HG02852 (cell line): ENCODE measurements around the gene C18orf63.
"Not testable (repeated sequence)": the region's sequence is repeated elsewhere in the genome, so short reads cannot be mapped to it uniquely, and the experiment has no call there.

ENCODE experiments used
- ATAC-seq: cut with Tn5 transposase; IDR thresholded peaks from one replicate; pipeline ENCODE4 v1.9.1; 2021; ENCODE audit warnings: mild to moderate bottlenecking, moderate library complexity; ENCODE audit not compliant: unreplicated experiment

The C18orf63 gene

DNA sequence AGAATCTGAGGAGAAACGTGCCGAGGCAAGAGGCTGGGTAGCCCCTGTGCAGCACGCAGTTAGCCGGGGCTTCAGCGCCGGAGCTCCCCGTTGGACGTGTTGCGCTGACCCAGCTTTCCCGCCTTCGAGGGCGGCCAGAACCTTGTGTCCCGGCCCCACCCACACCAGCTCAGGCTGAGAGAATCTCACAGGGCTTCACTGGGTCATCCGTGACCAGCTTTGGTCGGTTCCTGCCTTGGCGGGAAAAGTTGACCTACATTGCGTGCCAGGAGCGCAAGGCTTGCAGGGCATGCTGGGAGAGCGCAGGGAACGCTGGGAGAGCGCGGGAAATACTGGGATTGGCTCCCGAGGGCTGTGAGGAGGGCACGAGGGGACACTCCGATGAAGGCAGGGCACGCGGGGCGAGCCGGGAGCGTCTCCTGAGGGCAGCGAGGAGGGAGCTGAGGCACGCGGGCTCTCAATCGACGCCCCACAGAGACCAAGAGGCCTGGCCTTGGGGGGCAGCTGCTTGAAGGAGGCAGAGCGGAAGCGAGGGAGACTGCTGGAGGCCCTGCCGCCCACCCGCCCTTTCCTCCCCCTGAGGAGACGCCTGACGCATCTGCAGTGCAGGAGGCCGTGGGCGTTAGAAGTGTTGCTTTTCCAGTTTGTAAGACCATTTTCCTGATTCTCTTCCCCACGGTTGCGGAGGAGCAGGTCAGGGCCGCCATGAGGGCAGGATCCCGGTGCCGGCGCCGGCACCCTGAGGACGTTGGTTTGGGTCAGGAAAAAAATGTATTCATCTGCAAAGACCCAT, at the start of gene C18orf63:
C18orf63 (plus strand) TSS at position 376 of the 793 bp plus-strand sequence. CDS start 2,027 bp downstream, outside the sequence.
- ATAC-seq = no peak

DNA sequence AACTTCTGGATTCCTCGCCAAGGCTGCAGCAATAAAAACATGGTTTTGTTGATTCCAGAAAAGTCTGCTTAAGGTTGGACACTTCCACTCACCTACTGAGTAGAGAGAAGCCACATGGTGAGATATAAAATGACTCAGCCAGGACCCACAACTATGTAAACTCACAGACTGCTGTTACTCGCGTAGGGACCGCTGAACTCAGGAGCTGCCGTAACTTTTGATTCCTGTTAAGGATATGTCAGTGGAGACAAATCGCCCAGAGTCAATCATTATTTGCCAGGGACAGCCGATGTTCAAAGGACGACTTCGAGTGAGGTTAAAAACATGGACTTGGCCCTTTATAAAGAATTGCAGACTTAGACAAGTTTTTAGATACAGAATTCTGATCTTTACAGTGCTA, 49.5 kb upstream of the C18orf63 start:
- ATAC-seq = no peak

DNA sequence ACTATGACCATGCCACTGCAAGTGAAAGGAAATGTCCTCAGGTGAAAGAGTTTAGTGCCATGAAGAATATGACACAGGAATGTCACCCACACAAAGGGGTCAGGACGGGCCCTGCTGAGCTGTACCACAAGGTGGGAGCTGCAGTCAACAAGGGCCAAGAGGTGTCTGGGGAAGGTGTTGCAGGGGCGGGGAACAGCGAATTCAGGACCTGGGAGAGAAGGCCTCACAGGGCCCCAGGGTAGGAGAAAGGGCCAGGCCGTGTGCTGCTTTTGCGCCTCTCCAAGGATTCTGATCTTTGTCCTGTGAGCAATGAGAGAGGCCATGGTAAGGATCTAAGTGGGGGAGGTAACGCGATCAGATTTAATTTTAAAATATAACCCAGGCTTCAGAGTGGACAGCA, 47.5 kb upstream of the C18orf63 start:
- no peak for ATAC-seq

DNA sequence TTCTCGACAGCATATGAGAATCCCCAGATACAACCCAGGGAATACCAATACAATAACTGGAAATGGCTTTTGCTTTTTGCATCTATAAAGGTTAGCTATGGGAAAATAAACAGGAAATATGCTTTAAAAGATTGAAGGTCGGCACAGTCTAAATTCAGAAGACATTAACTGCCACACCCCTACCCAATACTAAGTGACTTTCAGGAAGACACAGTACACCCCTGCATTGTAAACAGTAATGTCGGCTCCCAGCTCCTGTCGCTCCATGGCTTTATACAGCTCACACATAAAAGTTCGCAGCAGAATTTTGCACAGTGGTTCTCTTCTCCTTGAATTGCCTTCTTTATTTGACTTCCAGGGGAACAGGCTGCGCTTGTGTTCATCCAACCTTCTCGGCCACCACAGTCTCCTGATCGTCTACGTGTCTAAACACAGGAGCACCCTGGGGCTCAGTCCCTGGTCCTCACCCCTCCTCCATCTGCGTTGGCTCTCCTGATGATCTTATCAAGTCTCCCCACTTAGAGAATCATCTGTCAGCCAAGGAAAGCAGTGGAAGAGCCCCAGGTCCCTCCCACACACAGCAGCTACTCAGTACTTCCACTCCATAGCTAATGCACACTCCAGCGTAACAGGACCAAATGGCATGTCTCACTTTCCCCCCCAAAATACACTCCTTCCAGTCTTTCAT, 46.6 kb upstream of the C18orf63 start:
- ATAC-seq = no peak

DNA sequence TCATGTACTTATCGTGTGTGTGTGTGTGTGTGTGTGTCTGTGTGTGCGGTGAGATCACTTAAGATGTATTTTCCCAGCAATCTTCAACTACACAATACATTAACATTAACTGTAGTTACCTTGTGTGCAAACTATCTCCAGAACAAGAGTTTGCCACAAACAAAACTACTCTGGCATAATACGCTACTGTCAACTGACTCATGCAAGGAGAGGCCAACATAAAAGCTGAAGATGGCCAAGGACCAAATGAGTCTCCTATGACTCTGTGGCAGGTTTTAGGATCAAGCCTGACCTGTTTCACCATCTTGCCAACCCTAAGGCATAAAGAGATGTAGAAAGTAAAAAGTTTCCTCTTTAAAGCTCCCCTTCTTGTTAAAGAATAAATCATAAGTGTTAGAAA, 44.0 kb upstream of the C18orf63 start:
- no peak for ATAC-seq

DNA sequence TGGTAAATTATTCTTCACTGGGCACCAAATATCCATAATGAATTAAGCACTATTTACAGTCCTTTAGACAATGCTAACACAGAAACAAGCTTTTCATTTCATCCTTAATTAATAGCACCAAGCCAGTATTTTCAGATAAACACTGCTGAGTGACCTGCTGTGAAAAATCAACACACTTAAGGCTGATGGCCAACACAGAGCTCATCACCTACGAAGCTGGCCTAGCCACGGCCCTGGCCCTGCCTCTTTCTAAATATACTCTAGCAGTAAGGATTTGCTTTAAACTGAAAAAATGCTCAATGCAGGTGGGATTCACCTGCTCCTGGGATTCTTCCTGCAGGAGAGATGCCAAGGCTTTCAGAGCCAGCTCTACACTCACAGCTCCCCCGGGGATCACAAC, 42.2 kb upstream of the C18orf63 start:
- ATAC-seq = no peak

DNA sequence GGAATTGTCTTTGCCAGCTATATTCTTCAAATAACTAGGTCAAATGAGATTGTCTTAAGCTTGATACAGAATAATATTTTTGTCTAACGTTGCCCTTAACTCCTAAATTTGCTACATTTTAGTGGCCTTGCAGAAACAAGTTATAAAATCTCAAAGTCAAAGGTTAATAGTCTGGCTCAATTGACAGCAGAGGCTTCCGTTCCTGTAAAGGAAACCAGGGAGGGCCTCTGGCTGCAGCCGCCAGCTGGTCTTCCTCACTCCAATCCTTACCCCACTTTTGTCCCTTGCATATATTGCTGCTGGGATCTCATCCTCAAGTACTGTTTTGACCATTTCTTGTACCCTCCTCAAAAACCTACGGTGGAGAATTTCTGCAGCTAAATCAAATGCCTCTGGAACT, 40.9 kb upstream of the C18orf63 start:
- no peak for ATAC-seq

DNA sequence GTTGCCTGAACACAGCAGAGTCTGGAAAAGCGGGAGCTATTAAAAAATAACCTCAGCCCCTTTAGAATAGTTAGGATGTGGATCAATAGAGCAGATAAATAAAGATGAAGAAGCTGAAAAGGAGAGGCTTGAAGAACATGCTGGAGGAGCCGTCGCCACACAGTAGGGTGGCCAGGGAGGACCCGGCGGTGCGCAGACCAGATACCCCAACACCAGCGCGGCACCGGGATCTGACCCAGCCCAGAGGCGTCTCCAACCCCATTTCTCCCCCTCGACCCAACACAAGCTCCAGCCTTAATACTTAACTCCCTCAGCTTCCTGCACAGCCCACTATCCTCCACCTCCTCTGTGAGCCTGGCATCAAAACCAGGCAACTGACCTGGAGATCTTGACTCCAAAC, 39.9 kb upstream of the C18orf63 start:
- no peak for ATAC-seq

DNA sequence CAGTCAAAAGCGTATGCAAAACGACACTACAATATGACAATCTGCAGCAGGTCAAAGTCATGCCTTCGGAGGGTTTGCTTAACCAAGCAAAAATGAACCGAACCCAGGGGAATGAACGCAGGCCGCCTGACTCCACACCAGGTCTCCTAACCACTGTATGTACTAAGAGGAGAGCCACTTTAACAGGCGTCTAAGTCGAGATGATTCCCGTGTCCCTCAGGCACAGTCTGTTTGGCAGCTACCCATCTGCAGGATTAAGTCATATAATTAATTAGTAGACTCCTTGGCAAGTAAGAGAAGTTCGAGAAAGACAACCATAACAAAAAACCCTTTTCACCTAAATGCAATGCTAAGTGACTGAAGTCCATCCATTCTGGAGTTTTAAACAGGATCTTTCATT, 39.0 kb upstream of the C18orf63 start:
- no peak for ATAC-seq

DNA sequence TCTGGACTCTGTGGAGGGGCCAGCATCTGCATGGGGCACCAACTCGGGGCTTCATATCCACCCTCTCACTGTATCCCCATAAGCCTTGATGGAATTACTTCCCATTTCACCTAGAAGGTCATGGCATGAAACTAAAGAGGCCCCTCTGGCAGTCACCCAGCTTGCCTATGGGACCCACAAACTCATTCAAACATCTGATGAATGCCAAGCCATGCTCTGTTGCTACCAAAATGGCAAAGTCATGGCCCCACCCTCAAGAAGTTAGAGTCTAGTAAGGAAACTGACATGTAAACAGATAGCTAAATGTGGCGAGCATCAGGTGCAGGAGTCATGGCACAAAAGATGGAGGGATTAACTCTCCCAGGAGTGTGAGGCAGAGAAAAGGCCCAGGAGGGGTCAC, 38.3 kb upstream of the C18orf63 start:
- no peak for ATAC-seq

DNA sequence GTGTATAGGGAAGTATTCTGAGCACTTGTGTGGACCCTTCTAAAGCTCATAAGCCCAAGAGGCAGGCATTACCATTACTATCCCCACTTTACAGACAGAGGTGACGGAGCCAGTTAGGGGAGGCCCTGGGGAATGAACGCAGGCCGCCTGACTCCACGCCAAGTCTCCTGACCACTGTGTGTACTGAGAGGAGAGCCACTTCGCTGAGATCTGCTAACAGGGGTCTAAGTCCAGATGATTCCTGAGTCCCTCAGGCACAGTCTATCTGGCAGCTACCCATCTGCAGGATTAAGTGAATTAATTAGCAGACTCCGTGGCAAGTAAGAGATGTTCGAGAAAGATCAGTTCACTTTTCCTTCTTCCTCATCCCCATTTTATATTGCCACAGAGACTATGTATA, 37.6 kb upstream of the C18orf63 start:
- ATAC-seq = no peak

DNA sequence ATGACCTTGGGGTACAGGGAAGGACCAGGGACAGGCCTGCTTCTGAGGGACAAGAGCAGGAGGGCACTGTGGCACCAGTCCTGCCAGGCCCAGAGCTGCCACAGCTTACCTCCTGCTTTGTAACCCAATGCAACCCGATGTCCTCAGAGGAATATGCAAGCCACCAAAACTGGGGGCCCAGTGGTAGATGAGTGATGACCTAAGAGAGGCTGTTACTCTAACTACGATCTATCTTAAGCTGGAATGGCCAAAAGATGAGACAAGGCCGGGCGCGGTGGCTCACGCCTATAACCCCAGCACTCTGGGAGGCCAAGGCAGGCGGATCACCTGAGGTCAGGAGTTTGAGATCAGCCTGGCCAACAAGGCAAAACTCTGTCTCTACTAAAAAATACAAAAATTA, 36.7 kb upstream of the C18orf63 start:
- no peak for ATAC-seq

DNA sequence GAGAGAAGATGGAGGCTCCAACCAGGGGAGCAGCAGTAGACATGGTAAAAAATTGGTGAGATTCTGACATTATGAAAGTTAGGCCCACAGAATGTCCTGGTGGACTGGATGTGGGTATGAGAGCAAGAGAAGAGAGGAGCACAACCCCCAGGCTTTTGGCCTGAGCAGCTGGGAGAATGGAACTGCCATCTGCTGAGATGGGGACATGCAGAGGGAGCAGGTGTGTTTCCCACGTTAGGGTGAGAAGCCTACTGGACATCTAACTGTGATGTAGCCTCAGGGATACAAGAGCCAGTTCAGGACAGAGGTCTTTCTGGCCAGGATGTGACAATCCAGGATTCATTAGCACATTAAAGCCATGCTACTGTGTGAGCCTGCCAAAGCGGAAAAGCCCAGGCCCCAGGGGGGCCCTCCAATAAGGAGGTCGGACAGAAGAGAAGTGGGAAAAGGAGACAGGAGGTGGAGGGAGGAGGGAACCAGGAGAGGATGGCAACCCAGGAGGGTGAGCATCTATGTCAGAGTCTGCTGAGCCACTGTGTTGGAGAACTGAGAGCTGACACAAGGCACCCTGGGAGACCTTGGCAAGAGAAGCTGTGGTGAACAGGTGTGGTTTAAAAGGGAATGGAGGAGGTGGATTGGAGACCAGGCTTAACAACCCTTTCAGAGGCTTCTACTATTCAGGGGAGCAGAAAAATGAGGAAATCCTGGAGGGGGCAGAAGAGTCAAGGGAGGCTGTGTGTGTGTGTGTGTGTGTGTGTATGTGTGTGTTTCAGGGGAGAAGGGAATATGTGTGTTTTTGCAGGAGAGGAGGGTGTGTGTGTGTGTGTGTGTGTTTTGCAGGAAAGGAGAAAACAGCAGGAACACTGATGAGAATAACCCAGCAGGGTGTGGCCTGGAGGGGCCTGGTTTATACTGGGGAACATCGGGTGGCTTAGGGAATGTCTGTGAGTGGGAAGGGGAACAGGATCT, 34.3 kb upstream of the C18orf63 start:
- ATAC-seq = no peak

DNA sequence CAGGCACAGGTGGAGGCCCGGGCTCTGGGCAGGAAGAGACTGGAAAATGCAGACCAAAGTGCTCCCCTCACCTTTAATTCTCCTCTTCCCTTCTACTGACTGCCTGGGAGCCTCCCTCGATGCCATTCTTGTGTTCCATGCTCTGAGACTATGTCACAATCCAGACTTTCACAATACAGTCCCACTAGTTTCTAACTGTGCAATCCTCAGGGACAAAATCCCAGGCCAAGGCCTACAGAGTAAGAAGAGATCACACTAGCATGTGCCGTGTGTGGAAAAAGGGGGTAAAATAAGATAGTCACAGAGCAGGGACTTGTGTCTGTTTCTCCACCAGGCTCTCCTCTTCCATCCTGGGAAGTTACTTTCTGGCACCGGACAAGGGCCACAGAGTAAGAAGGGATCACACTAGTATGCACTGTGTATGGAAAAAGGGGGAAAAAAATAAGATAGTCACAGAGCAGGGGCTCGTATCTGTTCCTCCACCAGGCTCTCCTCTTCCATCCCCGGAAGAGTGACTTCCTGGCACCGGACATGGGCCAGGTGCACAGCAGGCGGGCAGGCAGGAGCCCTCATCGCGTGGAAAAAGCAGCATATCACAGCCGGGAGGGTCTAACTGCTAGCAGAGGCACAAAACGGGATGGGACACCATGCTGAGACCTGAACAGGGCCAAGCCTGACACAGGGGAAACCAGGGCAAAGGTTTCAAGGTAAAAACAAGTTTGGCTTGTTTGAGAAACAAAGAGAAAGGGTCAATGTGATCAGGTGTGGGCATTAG, 33.5 kb upstream of the C18orf63 start:
- no peak for ATAC-seq

DNA sequence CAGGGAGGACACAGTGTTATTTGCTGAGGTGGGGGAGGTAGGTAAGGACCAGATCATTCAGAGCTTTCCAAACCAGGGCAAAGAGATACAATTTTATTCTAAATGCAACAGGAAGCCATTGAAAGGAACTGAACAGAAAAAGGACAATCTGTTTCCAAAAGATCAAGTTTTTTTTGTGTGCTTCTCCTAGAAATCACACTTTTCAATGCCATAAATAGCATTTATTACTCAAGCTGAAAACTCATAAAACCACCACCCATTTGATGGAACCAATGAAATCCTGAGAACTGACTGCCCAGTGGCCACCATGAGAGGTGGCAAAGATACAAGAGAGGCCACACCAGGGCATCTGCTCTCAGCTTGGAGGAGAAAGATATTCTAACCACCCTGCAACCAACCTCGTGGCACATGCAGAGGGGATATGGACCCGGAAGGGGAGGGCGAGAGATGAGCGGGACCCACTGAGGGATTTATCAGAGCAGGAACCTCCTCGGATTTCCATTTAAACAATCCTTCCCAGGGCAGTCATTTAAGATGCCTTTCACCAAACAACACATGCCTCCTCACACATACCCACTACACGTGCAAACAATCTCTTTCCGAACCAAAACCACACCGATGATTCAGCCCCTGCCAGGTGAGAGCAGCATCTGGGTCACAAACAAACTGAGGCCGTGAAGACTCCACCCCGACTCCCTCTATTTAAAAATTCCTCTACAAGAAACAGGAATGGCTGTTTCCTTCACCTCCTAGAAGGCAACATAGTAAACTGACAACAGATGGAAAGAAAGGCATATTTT, 32.7 kb upstream of the C18orf63 start:
- ATAC-seq = no peak

DNA sequence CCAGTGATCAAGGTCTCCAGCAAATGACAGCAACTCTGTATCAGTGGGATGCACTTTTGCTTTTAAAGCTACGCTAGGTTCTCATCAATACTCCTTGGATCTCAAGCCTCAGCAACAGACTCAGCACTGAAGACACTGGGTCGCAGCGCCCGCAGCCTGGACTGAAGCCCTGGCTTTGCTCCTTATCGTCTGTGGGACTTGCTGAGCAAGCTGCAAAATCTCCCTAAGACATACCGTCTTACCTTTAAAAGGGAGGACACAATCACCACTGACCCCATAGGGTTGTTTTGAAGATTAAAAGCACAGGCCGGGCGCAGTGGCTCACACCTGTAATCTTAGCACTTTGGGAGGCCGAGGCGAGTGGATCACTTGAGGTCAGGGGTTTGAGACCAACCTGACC, 32.0 kb upstream of the C18orf63 start:
- no peak for ATAC-seq

DNA sequence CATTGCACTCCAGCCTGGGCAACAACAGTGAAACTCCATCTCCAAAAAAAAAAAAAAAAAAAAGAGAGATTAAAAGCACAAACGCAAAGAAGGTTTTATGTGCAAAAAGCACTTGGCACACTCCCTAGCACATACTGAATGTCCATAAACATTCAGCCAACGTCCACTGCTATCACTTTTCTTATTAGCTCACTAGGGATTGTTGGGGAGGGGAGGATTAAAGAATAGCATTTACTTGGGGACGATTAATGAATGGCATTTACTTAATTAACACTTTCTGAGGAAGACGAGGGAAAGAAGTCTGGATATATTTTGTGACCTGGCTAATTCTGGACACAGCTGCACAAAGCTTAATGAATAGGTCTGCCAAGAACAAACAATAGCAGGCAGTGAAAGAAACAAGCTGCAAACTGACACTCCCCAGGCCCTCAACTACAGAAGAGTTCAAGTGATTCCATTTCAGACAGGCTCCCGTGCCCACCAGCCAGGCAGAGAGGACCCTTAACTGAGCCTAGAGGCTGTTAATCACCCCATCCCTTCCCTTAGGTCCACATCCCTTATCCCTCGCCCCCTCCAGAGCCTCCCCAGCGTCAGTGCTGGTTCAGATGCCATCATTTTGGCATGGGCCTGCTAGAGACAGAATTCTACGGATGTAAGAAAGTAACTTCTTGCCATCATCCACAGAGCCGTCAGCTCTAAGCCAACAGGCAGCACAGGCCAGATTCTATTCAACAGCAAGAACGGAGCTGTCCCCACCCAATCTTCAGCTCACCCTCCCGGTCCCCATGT, 31.3 kb upstream of the C18orf63 start:
- no peak for ATAC-seq

DNA sequence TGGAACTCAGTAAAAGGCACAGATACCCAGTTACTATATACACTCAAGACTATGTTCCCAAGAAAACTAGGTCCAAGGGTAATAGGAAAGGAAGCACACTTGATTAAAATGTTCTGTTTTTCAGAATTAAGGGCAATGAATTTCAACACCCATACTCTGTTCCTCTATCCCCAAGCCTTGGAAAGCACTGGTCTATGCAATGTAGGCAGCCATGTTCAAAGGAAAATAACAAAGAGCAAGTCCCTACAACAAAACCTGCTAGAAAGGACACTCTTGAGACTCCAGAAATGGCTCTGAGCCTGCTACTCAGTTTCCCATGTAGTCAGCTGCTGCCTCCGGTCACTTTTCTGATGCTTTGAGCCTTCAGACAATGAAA, 30.7 kb upstream of the C18orf63 start:
- ATAC-seq = no peak

DNA sequence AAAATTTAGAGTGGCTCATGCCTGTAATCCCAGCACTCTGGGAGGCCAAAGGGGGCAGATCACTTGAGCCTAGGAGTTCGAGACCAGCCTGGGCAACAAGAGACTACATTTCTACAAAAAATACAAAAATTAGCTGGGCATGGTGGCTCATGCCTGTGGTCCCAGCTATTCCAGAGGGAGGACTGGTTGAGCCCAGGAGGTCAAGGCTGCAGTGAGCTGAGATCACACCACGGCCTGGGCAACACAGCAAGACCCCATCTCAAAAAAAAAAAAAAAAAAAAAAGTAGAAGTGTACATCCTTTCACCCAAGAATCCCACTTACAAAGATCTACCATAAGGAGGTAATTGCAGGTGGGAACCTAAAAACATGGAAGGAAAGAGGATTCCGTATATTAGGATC, 30.1 kb upstream of the C18orf63 start:
- not testable (repeated sequence) for ATAC-seq
